Lower leg skin (tissue), 4 donors: Measurements from ENCODE around the gene RERE. TPM values are rescaled to one million over a fixed set of nuclear protein-coding genes. Genes with fewer than 3 reads are reported as not detected.

Source experiments
- DNase-seq, 2 donors: peaks; one replicate each; pipeline ENCODE4 v3.0.0-alpha.2; 2019; ENCODE audit warnings: low spot score in 2 of 2
- H3K4me3 ChIP-seq: fragments of 200-600 bp; sonication (generic); 2 replicates; pipeline ENCODE4 v1.5.1; 2017; ENCODE audit warnings: mild to moderate bottlenecking, low read depth; ENCODE audit not compliant: poor library complexity, severe bottlenecking
- CTCF ChIP-seq, 3 donors: fragments of 450-650 bp; IDR thresholded peaks; one replicate each; pipeline ENCODE4 v1.5.1; 2016; ENCODE audit warnings: antibody characterized with exemption in 3 of 3, mild to moderate bottlenecking in 3 of 3, moderate library complexity in 2 of 3
- POLR2A ChIP-seq, 2 donors: fragments of 450-650 bp; IDR thresholded peaks; one replicate each; pipeline ENCODE4 v1.6.1; 2016 to 2017; ENCODE audit warnings: antibody characterized with exemption in 2 of 2, mild to moderate bottlenecking in 1 of 2, moderate library complexity in 1 of 2
- WGBS, 2 donors: methylation state at CpG; one replicate each; pipeline ENCODE4 v1.1.5; 2018; 5-methylcytosine and 5-hydroxymethylcytosine counted together
- intact Hi-C: fragments of 100-400 bp; cut with DNase I; formaldehyde crosslinking; loops from one replicate; pipeline ENCODE4 v1.15.0; 2023; ENCODE audit warnings: low total_unique reads
- total RNA-seq, 4 donors: library from RNA; depleted of rRNA; stranded (reverse); fragments of >200 nt; gene quantifications; one replicate each; pipeline ENCODE4 v1.1.0, GENCODE V29; 2016

Gene RERE
- total RNA-seq, 4 donors from 2014 or later = 41.0 to 84.9 (median 76.8) TPM

DNA sequence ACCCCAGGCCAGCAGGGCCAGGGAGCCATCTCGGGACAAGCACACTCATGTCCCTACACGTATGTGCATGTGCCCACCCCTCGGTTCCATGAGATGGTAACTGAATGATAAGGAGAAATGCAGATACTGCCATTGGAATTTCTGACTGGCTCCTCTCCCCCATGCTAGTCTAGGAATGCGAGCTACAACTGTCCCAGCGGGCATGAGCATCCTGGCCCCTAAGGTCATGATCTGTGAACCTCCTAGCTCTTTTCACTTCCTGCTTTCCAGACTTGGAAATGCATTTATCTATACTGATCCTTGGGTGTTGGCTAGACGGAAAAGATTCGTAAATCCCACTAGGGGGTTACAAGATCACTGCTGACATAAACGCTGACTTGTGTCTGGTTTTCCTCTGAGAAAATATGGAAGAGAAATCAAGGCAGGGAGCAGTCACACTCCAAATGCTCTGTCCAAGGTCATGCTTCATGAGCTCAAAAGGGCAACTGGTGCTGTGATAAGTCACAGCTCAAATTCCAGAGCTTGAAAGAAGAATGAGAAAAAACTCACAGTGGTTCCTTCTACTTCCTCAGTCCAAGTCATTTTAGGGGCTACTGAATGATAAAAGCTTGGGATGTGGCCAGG, 449.8 kb downstream of the RERE start:
- TF ChIP-seq POLR2A (IDR thresholded peaks at IDR 0.05) (no peak), CTCF (IDR thresholded peaks at IDR 0.05) (no peak)
- 70 to 80% methylated on average over 8 of the region's 8 CpGs for WGBS, 2 donors
- intact Hi-C loops = loop anchor here (10.0 kb wide), 1 partner anchor 77 kb away; no protein-coding TSS in a partner anchor
- DNase-seq = no peak
- no peak overlapping the region for H3K4me3 ChIP-seq

DNA sequence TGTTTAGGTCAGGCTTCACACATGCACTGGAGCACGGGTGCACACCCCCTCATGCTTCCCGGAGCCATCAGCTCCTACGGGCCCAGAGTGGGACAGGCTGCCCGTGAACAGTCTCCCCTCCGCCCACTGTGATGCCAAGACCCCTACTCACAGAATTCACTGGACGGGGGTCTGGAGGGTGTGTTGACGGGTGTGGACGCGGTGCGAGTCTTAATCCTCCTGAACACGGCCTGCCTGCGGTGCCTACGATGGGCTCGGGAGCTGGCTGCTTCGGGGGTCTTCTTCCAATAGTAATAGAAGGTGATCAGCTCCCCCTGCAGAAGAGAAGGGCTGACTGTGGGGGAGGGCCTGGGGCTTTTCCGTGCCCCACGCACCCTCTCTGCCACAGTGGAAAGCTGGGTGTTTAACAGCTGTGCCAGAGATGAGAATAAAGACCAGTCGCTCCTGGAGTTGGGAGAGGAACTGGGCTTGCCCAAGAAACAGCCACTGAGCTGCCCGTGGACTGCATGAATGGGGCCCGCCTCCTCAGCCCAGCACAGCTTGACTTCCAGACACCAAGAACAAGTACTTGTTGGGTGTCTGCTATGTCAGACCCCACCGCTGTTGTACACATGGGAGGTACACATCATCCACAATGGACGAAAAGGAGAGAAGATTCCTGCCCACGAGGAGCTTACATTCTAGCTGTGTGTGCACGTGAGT, 451.6 kb downstream of the RERE start:
- TF ChIP-seq POLR2A (IDR thresholded peaks at IDR 0.05) = no peak
- TF ChIP-seq CTCF (IDR thresholded peaks at IDR 0.05) = no peak
- intact Hi-C loops = loop anchor here (10.0 kb wide), 1 partner anchor 79 kb away; no protein-coding TSS in a partner anchor
- no peak overlapping the region for H3K4me3 ChIP-seq
- WGBS, 2 donors = 89 to 94% methylated on average over 24 of the region's 24 CpGs
- DNase-seq = no peak

DNA sequence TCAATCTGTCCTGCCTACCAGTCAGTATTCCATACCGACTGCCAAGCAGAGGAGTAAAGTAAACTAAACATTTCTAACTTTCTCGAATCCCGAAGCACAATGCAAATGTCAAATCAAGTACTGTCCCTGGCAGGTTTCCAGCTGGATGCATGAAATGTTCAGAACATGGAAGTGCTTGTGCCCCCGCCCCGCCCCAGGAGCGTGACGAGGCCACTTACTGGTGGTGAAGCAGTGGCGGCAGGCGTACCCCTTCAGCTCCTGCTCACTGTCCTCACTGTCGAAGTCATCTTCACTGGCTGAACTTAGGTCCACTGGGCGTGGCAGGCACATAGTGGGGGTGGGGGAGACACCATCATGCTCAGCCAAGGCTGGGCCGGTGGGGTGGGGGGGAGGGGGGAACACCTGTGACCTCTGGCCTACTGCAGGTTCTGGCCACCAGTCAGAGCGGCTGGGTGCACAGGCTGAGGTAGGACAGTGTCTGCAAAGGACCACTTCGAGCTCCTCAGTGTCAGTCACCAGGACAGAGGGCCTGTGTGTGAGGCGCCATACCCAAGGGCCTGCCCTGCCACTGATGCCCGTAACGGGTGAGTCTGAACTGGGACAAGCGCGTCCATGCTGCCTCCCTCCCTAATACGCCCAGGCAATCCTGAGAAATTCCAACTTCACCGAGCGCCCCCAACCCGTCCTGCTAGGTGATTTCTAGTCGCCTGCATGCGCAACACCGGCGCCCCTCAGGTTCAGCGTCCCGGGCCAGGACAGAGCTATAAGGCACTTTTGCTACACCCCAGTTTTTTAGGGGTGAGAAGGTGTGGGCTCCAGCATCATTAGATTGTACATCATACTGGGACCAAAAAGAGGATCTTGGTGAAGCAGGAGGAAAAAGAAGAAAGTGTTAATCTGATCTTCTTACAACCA, 452.7 kb downstream of the RERE start:
- TF ChIP-seq CTCF (IDR thresholded peaks at IDR 0.05) = no peak
- TF ChIP-seq POLR2A (IDR thresholded peaks at IDR 0.05) = no peak
- no peak overlapping the region for H3K4me3 ChIP-seq
- peak in 1 of 2 donors; percentile 87 for DNase-seq
- WGBS, 2 donors = 75 to 84% methylated on average over 26 to 27 of the region's 29 CpGs
- intact Hi-C loops = loop anchor here (10.0 kb wide), 1 partner anchor 80 kb away; no protein-coding TSS in a partner anchor

- intact Hi-C loops = loop anchor here (10.0 kb wide), 1 partner anchor 81 kb away; no protein-coding TSS in a partner anchor
- TF ChIP-seq POLR2A (IDR thresholded peaks at IDR 0.05) (no peak), CTCF (IDR thresholded peaks at IDR 0.05) (no peak)
- DNase-seq = peak in 1 of 2 donors; percentile 82
- H3K4me3 ChIP-seq = no peak overlapping the region
- 72 to 82% methylated on average over 18 of the region's 18 CpGs for WGBS, 2 donors
Measured at GRCh38 chr1:8363767-8364301, 453.6 kb downstream of the RERE start.

- intact Hi-C loops = loop anchor here (10.0 kb wide), 1 partner anchor 82 kb away; no protein-coding TSS in a partner anchor
- WGBS, 2 donors = 75 to 79% methylated on average over 8 of the region's 8 CpGs
- no peak for DNase-seq
- no peak overlapping the region for H3K4me3 ChIP-seq
- no peak for TF ChIP-seq CTCF (IDR thresholded peaks at IDR 0.05)
- TF ChIP-seq POLR2A (IDR thresholded peaks at IDR 0.05) = no peak
Measured at GRCh38 chr1:8363186-8363766, 454.2 kb downstream of the RERE start.
